SU-DHL-6 (cell line): ENCODE results near the gene MTOR.

Source experiments
- EZH2phosphoT487 ChIP-seq: fragments of 200-600 bp; sonication (generic), shearing (Covaris generic); conservative IDR thresholded peaks from 2 replicates; pipeline ENCODE4 v1.6.1; 2018; ENCODE audit warnings: mild to moderate bottlenecking, antibody characterized with exemption, low read length, moderate library complexity, mixed read lengths
- TF ChIP-seq, protein P1 (sequence below): fragments of 200-600 bp; sonication (generic); IDR thresholded peaks from one replicate; pipeline ENCODE4 v1.5.1; 2017; ENCODE audit warnings: antibody characterized with exemption, mild to moderate bottlenecking, low read length, moderate library complexity; ENCODE audit not compliant: insufficient read depth, poor library complexity, severe bottlenecking

DNA sequence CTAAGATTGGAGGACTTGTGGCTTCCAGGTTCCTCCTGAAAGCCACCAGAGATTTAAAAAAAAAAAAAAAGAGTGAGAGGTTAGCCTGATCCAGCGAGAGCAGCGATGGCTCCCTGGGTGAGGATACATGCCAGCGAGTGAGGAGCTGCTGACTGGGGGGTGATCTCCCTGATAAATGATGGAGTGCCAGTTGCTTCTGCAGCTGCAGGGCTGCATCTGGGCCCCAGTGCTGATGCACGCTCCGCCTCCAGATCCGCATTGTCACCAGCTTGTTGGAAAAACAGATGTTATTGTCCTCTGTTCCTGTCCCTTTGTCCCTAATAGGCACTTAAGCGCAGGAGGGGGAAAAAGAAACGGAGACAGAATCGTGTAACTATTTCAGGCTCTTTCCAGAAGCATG is 39.2 kb upstream of the MTOR start:
- TF ChIP-seq, protein P1, sequence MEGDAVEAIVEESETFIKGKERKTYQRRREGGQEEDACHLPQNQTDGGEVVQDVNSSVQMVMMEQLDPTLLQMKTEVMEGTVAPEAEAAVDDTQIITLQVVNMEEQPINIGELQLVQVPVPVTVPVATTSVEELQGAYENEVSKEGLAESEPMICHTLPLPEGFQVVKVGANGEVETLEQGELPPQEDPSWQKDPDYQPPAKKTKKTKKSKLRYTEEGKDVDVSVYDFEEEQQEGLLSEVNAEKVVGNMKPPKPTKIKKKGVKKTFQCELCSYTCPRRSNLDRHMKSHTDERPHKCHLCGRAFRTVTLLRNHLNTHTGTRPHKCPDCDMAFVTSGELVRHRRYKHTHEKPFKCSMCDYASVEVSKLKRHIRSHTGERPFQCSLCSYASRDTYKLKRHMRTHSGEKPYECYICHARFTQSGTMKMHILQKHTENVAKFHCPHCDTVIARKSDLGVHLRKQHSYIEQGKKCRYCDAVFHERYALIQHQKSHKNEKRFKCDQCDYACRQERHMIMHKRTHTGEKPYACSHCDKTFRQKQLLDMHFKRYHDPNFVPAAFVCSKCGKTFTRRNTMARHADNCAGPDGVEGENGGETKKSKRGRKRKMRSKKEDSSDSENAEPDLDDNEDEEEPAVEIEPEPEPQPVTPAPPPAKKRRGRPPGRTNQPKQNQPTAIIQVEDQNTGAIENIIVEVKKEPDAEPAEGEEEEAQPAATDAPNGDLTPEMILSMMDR = no peak
- no peak for TF ChIP-seq EZH2phosphoT487
